Skeletal muscle satellite cell (primary cell): ENCODE results near the gene RXFP4. TPM values are rescaled to one million over a fixed set of nuclear protein-coding genes. Genes with fewer than 3 reads are reported as not detected.
"Not testable (repeated sequence)": the region's sequence is repeated elsewhere in the genome, so short reads cannot be mapped to it uniquely, and the experiment has no call there.

ENCODE experiments used
- H3K27me3 ChIP-seq: 2 replicates; pipeline ENCODE4 v1.7.0; 2013; ENCODE audit warnings: low read length; ENCODE audit not compliant: control insufficient read depth, insufficient read depth
- H3K36me3 ChIP-seq: 2 replicates; pipeline ENCODE4 v1.7.0; 2013; ENCODE audit warnings: mild to moderate bottlenecking, control low read depth, low read length; ENCODE audit not compliant: insufficient read depth
- H3K4me1 ChIP-seq: 2 replicates; pipeline ENCODE4 v1.7.0; 2013; ENCODE audit warnings: low read length; ENCODE audit not compliant: control insufficient read depth, insufficient read depth
- H3K4me2 ChIP-seq: 2 replicates; pipeline ENCODE4 v1.7.0; 2013; ENCODE audit warnings: mild to moderate bottlenecking, low read length
- H3K4me3 ChIP-seq: 2 replicates; pipeline ENCODE4 v1.7.0; 2013; ENCODE audit warnings: low read length
- H3K9ac ChIP-seq: 2 replicates; pipeline ENCODE4 v1.7.0; 2013; ENCODE audit warnings: mild to moderate bottlenecking, low read depth, low read length, moderate library complexity
- H3K9me3 ChIP-seq: replicated peaks from 2 replicates; pipeline ENCODE4 v1.7.0; 2013; ENCODE audit warnings: mild to moderate bottlenecking, control low read depth, low read length
- small RNA-seq: library from RNA; depleted of rRNA; stranded (forward); fragments of <200 nt; gene quantifications from one replicate; pipeline ENCODE3, GENCODE V24; 2012

RXFP4 gene

DNA sequence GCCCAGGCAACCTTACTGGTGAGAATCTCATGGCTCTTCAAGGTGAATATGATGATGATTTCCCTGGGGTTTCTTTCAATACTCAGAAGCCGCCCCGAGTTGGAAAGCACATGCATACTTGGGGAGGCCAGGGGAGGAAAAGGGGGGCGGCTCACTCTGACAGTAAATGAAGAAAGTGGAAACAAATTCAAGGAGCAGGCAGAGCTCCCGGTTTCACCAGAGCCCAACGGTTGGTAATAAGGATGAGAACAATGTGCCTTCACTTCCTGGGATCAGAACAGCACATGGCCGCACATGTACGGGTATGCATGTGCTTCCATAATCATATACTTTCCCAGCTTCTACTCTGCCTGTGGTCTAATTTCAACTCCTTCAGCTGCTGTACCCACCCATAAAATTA lies 40.7 kb downstream of the RXFP4 start:
- Histone ChIP-seq H3K27me3 (no peaks in the 10 kb centered on the region), H3K9me3 (no peaks in the 10 kb centered on the region), H3K4me3 (peak overlapping the region; percentile 25), H3K4me2 (peak overlapping the region; percentile 99), H3K4me1 (peaks cover 59% of the 10 kb centered on the region), H3K9ac (no peak overlapping the region), H3K36me3 (no peaks in the 10 kb centered on the region)

DNA sequence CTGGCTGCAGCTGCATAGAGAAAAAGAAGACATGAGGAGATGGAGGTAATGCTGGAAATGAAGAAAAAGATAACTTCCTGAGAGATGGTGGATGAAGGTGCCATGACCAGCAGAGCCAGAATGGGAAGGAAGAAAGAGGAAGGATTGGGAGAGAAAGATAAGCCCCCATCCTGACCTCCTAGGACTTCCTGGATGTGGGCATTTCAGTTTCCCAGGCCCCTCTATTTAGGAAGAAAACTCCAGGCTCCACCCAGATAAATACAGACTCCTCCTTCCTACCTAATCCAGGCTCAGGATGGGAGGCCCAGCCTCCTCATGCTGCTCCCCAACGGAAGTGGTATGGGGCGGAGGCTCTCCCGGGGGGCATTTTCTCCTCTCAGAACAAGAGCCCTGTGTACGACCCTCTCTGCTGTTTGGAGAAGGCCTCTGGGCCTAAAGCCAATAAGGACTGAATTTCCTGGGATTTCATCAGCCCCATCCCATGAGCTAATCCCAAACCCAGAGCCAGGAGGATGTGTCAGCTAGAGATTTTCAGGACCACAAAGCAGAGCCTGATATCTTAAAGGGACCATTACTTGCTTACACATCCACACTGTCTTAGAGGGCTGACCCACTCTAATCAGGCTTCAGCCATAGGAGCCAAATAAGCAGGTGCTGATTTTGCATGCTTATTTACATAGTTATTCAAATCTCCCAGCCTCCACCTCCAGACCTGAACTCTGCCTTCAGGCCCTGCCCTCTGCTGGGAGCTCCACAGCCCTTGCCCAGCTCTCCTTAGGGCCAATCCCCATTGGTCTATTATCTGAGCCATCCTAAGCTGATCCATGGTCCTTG lies 42.0 kb downstream of the RXFP4 start:
- Histone ChIP-seq H3K27me3 (no peaks in the 10 kb centered on the region), H3K9ac (peak overlapping the region; percentile 54), H3K9me3 (no peaks in the 10 kb centered on the region), H3K4me3 (peak overlapping the region; percentile 40), H3K4me1 (peaks cover 56% of the 10 kb centered on the region), H3K4me2 (peak overlapping the region; percentile 99), H3K36me3 (no peaks in the 10 kb centered on the region)

DNA sequence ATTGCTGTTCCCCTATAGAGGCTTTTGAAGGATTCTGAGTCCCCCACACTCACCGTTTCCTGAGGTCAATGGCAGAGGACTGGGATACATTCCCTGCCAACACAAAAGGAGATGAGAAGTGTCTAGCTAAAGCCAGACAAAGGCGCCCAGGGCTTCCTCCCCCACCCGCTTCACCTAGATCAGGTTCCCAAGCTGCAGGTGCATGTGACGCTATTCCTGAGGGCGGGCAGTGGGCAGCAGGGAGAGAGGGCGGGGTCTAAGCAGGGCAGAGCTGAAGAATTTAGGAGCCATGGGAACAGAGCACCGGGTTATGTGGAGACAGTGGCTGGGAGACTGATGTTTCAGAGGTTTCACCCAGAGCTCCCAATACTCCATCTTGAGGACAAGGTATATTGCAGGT lies 42.9 kb downstream of the RXFP4 start:
- peaks cover 56% of the 10 kb centered on the region for H3K4me1 ChIP-seq
- H3K9ac ChIP-seq, result no peak overlapping the region
- H3K4me3 ChIP-seq, result no peak overlapping the region

DNA sequence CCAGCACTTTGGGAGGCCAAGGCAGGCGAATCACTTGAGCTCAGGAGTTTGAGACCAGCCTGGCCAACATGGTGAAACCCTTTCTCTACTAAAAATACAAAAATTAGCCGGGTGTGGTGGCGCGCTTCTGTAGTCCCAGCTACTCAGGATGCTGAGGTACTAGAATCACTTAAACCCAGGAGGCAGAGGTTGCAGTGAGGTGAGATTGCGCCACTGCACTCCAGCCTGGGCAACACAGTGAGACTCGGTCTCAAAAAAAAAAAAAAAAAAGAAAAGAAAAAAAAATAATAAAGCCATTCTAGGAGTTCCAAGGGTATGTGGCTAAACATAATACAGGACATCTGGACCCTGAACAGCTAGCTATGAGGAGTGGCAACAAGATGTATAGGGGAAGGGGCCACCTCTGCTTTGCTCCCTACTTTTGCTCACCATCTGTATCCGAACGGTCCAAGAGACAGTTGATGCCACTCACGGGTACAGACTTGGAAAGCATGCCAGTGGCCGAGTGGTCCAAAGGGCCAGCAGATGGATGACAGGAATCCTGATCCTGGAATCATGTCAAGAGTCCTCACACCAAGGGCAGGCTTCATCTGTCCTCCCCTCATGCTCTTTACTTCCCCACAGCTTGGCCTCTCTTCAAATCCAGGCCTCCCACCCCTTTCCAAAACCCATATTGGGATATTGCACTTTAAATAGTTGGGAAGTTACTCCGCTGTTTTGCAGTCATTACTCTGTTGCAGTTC lies 43.6 kb downstream of the RXFP4 start:
- H3K9me3 ChIP-seq, H3K9ac ChIP-seq, H3K4me3 ChIP-seq, H3K36me3 ChIP-seq, H3K27me3 ChIP-seq, H3K4me2 ChIP-seq: not testable (repeated sequence)
- peaks cover 48% of the 10 kb centered on the region for H3K4me1 ChIP-seq

More for the DNA sequence above, 42.9 kb downstream of the RXFP4 start:
- Histone ChIP-seq H3K9me3 (no peaks in the 10 kb centered on the region), H3K36me3 (no peaks in the 10 kb centered on the region), H3K4me2 (no peak overlapping the region), H3K27me3 (no peaks in the 10 kb centered on the region)

DNA sequence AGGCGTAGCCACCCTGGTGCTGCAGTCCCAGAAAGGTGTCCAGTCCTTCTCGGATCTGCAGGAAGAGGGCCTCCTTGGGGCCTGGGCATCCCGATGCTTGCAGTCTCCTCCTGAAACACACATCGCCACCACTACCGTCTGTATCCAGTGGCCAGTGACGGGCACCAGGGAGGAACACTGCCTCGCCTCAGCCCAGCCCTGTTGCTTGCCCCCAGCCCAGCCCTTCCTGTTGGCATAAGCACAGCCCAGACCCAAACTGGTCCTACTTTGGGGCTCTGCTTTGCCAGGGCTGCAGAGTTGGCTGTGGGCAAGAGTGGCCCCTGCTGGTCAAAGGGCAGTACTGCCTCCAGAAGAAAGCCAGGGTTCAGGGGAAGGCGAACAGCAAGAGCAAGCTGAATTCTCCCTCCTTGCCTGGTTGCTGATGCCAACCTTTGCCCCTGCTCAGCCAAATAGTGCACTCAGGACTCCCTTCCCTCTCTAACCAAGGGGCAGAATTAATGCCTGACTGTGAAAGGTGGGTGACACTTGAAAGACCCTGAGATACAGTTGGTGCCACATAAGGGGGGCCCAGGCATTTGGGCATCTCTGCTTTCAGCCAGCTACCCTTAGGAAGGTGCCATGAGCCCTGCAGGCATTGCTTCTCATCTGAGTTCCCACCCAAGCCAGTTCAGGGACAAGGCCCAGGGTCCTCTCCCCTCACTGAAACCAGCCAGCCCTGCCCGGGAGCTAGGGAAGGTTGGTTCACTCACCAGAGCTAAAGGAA lies 48.0 kb downstream of the RXFP4 start:
- H3K4me2 ChIP-seq, result peak overlapping the region; percentile 80
- H3K4me3 ChIP-seq, result peak overlapping the region; percentile 62
- peaks cover 11% of the 10 kb centered on the region for H3K4me1 ChIP-seq
- H3K27me3 ChIP-seq, result no peaks in the 10 kb centered on the region
- H3K9me3 ChIP-seq, result no peaks in the 10 kb centered on the region
- H3K9ac ChIP-seq, result peak overlapping the region; percentile 35
- H3K36me3 ChIP-seq, result no peaks in the 10 kb centered on the region

DNA sequence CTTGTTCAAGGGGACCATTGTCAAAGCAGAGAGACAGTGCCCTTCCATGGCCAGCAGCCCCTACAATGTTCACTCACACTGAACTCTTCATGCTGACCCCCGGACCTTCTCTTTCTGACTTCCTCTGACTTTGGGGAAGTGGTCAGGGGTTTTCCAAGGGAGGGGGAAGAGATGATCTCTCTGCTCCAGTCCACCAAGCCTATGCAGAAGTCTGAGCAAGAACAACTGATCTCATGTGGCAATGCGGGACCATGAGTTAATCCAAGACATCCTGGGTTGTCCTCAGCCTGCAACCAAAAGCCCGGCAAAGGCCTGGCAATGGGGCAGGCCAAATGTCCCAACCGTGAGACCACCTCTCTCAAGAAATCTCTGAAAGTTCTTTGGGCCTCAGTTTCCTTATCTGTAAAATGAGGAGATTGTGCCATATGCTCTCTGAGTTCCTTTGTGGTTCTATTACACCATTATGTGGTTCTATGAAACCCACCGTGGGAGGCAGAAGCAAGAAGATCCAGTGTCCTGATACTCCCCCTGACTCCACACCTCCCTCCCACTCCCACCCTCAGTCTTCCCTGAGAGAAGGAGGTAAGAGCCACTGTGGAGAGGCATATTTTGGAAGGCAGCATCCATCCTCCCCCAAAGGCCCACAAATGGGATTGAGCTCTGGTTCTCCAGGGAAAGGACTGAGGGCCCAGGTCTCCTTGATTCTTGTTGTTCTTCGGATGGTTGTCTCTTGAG lies 48.7 kb downstream of the RXFP4 start:
- Histone ChIP-seq H3K4me2 (no peak overlapping the region), H3K4me1 (peaks cover 11% of the 10 kb centered on the region), H3K9ac (no peak overlapping the region), H3K27me3 (no peaks in the 10 kb centered on the region), H3K4me3 (no peak overlapping the region), H3K9me3 (no peaks in the 10 kb centered on the region), H3K36me3 (no peaks in the 10 kb centered on the region)

Small RNA genes lying within 50 kb of the gene (small RNA-seq; reads per million reads assigned to genes)
- gene MIR6738 (not detected), gene RF00015 (not detected), gene SCARNA4 (not detected), gene SNORA80E (185 reads per million, percentile 98 among the genes with 10 or more reads in this experiment)
